DMS53 treated with DMSO at 0.1 percent for 48 hours (cell line): ENCODE results near the gene SLC36A1.

Source experiments
- DNase-seq: peaks from one replicate; lab custom pipeline; 2025; ENCODE audit not compliant: unreplicated experiment; lab: John Stamatoyannopoulos, UW

Gene SLC36A1

GRCh38 chr5:151451626-151452520 is 4.5 kb downstream of the SLC36A1 start:
- DNase-seq, result no peak

DNA sequence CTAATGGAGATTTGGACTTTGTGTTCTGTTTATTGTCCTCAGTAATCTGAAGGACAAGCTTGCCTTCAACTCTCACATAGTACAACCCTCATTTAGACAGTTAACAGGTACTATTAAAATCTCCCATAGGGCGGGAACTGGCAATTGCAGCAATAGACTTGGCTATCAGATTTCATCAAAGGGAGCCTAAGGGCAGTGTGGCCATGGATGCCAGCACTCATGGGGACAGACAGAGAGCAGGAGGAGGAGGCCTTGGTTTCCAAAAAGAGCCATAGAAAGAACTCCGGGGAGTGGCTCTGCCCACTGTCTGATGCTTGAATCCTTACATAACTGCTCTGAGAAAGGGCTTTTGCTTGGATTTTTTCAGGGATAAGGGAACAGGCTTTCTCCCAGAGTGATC is 6.8 kb downstream of the SLC36A1 start:
- DNase-seq, result no peak

- no peak for DNase-seq
Observed at GRCh38 chr5:151454889-151455288, 7.5 kb downstream of the SLC36A1 start.

DNA sequence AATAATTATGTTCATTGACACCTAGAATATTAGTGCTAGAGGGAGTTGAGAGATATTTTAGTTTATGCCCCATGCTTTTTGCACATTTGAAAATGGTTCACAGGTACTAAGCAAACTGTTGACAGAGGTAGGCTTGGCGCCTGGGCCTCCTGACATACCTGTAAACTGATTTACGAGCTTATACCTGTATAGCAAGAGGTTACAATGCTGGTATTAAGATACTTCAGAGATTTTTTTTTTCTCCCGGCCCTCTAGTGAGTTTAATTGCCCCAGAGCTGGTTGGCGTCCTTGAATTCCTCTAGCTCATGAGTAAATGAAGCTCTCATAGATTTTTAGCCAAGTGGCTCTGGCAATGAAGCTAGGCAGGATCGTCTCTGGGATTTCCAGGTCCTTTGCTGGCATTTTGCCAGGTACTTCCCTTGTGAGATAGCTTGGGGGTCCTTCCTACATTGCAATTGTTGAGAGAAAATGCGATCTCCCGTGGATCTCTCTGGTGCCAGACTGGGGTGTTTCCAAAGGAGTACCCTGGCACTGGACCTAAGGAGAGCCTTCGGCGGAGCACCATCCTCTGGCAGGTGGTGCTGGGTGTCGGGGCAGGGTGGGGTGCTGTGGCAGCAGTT is 9.0 kb downstream of the SLC36A1 start:
- no peak for DNase-seq

DNA sequence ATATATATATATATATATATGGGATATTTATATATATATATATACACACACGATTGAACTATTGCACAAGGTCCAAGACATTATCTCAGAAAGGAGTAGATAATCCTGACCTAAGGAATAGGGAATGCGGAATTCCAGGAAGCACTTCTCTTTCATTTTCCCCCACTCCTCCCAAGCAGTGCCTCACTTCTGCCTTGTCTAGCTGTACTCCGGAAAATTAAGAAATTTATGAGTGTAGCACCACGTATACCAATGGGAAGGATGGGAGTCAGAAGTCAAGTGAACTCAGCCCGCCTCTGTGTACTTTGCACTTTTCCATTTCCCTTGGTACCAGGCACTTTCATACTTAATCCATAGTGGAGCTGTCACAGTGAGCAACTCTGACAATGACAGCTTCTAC is 10.9 kb downstream of the SLC36A1 start:
- no peak for DNase-seq

- no peak for DNase-seq
Observed at GRCh38 chr5:151459680-151460324, 12.4 kb downstream of the SLC36A1 start.

GRCh38 chr5:151461312-151461711 is 13.9 kb downstream of the SLC36A1 start:
- DNase-seq, result no peak

GRCh38 chr5:151463137-151464029 is 16.0 kb downstream of the SLC36A1 start:
- DNase-seq, result no peak

- DNase-seq, result no peak
Observed at GRCh38 chr5:151464101-151464500, 16.7 kb downstream of the SLC36A1 start.

GRCh38 chr5:151465476-151465875 is 18.1 kb downstream of the SLC36A1 start:
- no peak for DNase-seq

DNA sequence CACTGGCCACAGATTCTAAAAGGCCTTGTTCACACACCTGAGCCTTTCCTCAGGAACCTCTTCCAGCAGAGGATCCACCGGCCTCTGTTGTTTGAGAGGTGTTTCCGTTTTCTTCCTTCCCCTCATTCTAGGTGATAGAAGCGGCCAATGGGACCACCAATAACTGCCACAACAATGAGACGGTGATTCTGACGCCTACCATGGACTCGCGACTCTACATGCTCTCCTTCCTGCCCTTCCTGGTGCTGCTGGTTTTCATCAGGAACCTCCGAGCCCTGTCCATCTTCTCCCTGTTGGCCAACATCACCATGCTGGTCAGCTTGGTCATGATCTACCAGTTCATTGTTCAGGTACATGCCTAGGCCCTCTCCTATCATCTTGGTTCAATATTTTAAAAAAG is 20.2 kb downstream of the SLC36A1 start:
- DNase-seq, result no peak

DNA sequence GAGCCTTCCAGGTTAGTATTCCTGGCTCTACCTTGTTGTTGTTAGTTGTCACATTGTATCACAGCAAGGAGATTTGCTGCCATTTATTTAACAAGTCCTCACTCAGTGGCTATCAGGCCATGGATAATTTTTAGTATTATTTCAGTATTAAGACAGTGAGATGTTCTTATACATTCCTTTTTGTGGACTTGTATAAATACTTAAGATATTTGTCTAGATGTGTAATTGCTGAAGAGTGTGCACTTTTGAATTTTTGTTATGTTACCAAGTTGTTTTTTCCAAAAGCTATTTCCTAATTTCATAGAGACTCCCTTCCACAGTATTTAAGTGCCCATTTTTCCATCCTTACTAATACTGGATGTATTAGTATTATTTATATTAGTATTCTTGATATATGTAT is 22.0 kb downstream of the SLC36A1 start:
- DNase-seq, result no peak

DNA sequence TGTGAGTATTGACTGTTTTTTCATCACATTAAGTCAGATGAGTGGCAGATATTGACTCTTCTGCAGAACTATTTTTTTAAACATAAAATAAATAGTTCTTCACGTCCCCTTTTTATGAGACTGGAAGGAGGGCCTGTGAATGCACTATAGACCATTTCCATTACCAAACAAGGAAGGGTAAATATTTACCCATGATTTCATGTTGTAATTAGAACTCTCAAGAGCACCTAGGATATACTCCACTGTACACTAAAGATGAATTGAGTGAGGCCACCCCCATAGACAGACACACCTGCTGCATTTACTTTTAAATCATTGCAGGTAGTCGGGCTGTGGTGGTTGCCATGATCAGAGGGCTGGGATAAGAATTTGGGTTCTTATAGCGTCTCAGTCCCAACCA is 22.6 kb downstream of the SLC36A1 start:
- peak; percentile 96 for DNase-seq

DNA sequence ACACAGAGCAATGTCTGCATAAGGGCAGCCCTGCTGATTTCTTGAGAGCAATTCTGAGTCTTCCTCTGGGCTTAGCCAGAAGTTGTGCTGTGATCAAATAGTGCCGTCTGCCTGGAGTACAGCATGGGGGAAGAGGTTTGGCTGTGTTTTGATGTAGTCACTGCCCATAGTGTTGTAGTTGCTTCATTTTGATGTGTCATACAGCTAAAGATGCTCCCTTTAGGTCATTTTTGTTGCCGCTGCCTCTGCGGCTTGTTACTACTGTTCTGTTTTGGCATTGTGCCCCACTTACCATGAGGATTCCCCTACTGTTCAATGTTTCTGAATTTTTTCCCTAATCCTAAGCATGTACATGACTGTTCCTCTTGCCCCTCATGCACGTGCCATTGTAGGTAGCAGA is 23.0 kb downstream of the SLC36A1 start:
- peak; percentile 81 for DNase-seq

DNA sequence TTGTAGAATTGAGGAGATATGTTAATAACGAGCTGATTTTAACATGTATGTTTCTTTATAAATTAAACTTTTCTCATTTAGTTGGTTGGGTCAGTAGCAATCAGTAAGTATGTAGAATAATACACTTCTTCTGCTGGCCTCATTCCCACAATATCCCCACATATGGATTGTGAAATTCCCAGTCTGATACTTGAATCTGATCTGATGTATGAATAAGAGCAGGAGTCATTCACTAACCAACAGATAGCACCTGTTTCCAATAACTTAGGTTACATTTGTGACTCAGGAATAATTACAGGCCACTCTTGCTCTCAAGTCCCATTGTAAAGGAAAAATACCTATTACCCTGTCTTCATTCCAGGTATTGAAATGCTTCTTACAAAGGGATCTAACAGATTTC is 23.9 kb downstream of the SLC36A1 start:
- peak; percentile 37 for DNase-seq

GRCh38 chr5:151474799-151475198 is 27.4 kb downstream of the SLC36A1 start:
- no peak for DNase-seq

- DNase-seq, result no peak
Observed at GRCh38 chr5:151475388-151475787, 28.0 kb downstream of the SLC36A1 start.

- DNase-seq, result no peak
Observed at GRCh38 chr5:151476016-151476415, 28.6 kb downstream of the SLC36A1 start.

DNA sequence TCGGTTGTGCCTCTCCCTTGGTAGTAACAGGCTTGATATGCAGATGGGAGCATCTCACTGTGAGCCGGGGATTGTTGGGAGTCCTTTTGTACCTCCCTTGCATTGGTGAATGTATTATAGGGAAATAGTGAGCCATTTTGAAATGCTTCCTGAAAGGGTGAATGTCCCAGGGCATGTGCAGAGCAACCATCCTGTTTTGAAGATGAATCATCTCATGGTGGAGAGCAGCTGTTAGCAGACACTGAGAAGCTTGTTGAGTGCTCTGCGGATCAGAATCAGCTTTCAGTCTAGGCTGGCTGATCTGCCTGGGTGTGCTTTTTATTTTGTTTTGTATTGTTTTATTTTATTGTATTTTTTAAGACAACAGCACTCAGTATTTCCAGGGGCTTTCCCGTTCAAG is 29.7 kb downstream of the SLC36A1 start:
- peak; percentile 18 for DNase-seq

DNA sequence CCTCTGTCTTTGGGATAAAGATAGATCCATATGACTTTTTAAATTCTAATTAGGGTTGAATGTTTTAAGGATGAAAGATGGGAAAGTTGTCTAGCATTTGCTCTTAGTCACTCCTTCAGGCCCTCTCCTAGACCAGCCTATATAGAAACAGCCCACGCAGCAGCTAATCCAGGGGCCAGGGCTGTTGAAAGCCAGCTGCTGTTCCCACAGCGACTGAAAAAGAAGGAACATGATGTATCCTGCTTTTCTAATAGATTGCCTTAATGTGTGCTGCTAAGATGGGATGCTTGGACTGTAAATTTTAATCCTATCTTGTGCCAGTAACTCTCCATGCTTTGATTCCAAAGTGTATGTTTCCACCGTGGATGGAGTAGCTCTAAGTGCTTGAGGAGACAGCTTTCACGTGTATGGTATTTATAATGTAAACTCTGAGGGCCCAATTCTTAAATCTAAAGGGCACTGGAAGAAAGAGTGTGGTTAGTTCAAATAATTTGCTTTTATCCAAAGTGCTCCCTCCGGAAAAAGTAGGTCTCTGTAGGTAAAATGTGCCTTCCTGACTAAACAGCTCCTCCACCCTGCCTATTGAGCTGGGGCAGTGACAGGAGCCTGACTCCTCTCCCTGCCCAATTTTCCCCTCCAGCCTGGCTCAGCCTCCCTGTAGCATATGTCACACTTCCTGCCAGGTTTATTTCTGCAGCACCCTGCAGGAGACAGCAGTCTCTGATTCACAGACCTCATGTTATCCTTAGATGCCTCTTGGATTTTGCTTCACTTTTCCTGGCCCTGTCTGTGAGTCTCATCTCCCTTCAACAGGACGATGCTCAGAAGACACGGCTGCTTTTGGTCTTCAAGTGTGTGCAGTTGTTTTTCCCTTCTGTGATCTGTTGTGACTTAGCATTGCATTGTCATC is 33.2 kb downstream of the SLC36A1 start:
- no peak for DNase-seq
